H1 (cell line): Measurements from ENCODE around the gene PSMC5. TPM values are rescaled to one million over a fixed set of nuclear protein-coding genes. Genes with fewer than 3 reads are reported as not detected.
A peak's percentile ranks its signal among the peaks of the same experiment; 100 is the strongest.

Source experiments
- CTCF ChIA-PET: fragments of 300-600 bp; sonication (Branson Sonifier 250); formaldehyde crosslinking; loops from one replicate; lab custom pipeline; 2021; ENCODE audit not compliant: partially characterized antibody; lab: Charles Lee
- POLR2A ChIA-PET: fragments of 300-600 bp; sonication (Branson Sonifier 250); formaldehyde crosslinking; loops from one replicate; lab custom pipeline; 2021; ENCODE audit warnings: inconsistent platforms; ENCODE audit not compliant: partially characterized antibody; lab: Charles Lee
- DNase-seq, 2 experiments: peaks; one replicate each; pipeline versions ENCODE4 v3.0.0 to v3.0.0-alpha.2; 2010 to 2022; ENCODE audit warnings: low spot score in 2 of 2, low read depth in 1 of 2, mixed read lengths in 1 of 2
- FAIRE-seq: peaks from 2 replicates; lab custom pipeline; 2011; peaks lifted over from hg19 to GRCh38; lab: Jason Lieb, UNC
- H2AFZ ChIP-seq: 2 replicates; pipeline ENCODE4 v1.8.1; 2012; ENCODE audit warnings: low read length, inconsistent platforms
- H2AK5ac ChIP-seq: 2 replicates; pipeline ENCODE4 v1.6.1; 2013; ENCODE audit warnings: low read depth, low read length
- H2BK120ac ChIP-seq: replicated peaks from 2 replicates; pipeline ENCODE3; 2013; ENCODE audit warnings: low read depth, low read length, inconsistent platforms
- H2BK12ac ChIP-seq: 2 replicates; pipeline ENCODE4 v1.6.1; 2013; ENCODE audit warnings: low read depth, low read length
- H2BK15ac ChIP-seq: 2 replicates; pipeline ENCODE4 v1.6.1; 2013; ENCODE audit warnings: low read length
- H2BK20ac ChIP-seq: 2 replicates; pipeline ENCODE4 v1.6.1; 2013; ENCODE audit warnings: low read length
- H2BK5ac ChIP-seq: 2 replicates; pipeline ENCODE4 v1.6.1; 2013; ENCODE audit warnings: low read depth, low read length
- H3K14ac ChIP-seq: 2 replicates; pipeline ENCODE4 v1.6.1; 2013; ENCODE audit warnings: inconsistent platforms; ENCODE audit not compliant: insufficient read length
- H3K18ac ChIP-seq: 2 replicates; pipeline ENCODE4 v1.6.1; 2013; ENCODE audit warnings: low read length; ENCODE audit errors: extremely low read depth
- H3K23ac ChIP-seq: 2 replicates; pipeline ENCODE4 v1.6.1; 2013; ENCODE audit warnings: inconsistent platforms; ENCODE audit not compliant: insufficient read length
- H3K23me2 ChIP-seq: 2 replicates; pipeline ENCODE4 v1.6.1; 2013; ENCODE audit warnings: low read depth, low read length
- H3K27ac ChIP-seq: 2 replicates; pipeline ENCODE4 v1.6.1; 2011; ENCODE audit warnings: low read depth, low read length, inconsistent platforms
- H3K27me3 ChIP-seq, 4 experiments: replicated peaks in 1 of 4; 1 replicate in 1 of 4; 2 replicates in 3 of 4; pipeline versions ENCODE4 v1.6.1 to v1.8.1; 2011 to 2013; ENCODE audit warnings: low read length in 3 of 4, mild to moderate bottlenecking in 3 of 4, inconsistent platforms in 2 of 4, mixed read lengths in 2 of 4, moderate library complexity in 1 of 4; ENCODE audit not compliant: control insufficient read depth in 3 of 4, insufficient read depth in 3 of 4; ENCODE audit errors: extremely low read depth in 1 of 4
- H3K36me3 ChIP-seq, 4 experiments: 2 replicates each; pipeline versions ENCODE4 v1.6.1 to v1.8.1; 2011 to 2013; ENCODE audit warnings: mild to moderate bottlenecking in 4 of 4, low read length in 3 of 4, moderate library complexity in 2 of 4, control low read depth in 1 of 4, inconsistent platforms in 1 of 4; ENCODE audit not compliant: insufficient read depth in 4 of 4, control insufficient read depth in 2 of 4
- H3K4ac ChIP-seq: replicated peaks from 2 replicates; pipeline ENCODE3; 2013; ENCODE audit warnings: low read length, low read depth, mixed read lengths, inconsistent platforms; ENCODE audit not compliant: insufficient read length
- H3K4me1 ChIP-seq, 4 experiments: replicated peaks in 1 of 4; 1 replicate in 1 of 4; 2 replicates in 3 of 4; pipeline versions ENCODE4 v1.6.1 to v1.8.1; 2011 to 2013; ENCODE audit warnings: low read length in 3 of 4, inconsistent platforms in 2 of 4, mixed read lengths in 1 of 4; ENCODE audit not compliant: insufficient read depth in 4 of 4, control insufficient read depth in 3 of 4
- H3K4me2 ChIP-seq, 2 experiments: 2 replicates each; pipeline versions ENCODE4 v1.6.1 to v1.8.1; 2011 to 2013; ENCODE audit warnings: low read depth in 2 of 2, low read length in 2 of 2, control low read depth in 1 of 2, inconsistent platforms in 1 of 2, mild to moderate bottlenecking in 1 of 2; ENCODE audit not compliant: insufficient read depth in 1 of 2
- H3K4me3 ChIP-seq, 4 experiments: fragments of 200-600, 300-600 bp in 1 of 4; sonication (generic), shearing (Covaris generic), sonication (Bioruptor Twin) in 1 of 4; 2 replicates each; pipeline versions ENCODE4 v1.5.1 to v1.8.1; 2011 to 2016; ENCODE audit warnings: low read length in 4 of 4, low read depth in 3 of 4, control low read depth in 2 of 4, inconsistent platforms in 2 of 4, mild to moderate bottlenecking in 2 of 4, mixed read lengths in 1 of 4, moderate library complexity in 1 of 4; ENCODE audit not compliant: insufficient read depth in 2 of 4; ENCODE audit errors: extremely low read depth in 1 of 4
- H3K56ac ChIP-seq: replicated peaks from 2 replicates; pipeline ENCODE3; 2013; ENCODE audit warnings: low read depth, mild to moderate bottlenecking, mixed read lengths, low read length, inconsistent platforms; ENCODE audit not compliant: insufficient read length
- H3K79me1 ChIP-seq: 2 replicates; pipeline ENCODE4 v1.6.1; 2013; ENCODE audit warnings: low read depth, low read length, control low read depth
- H3K79me2 ChIP-seq, 2 experiments: 2 replicates each; pipeline versions ENCODE4 v1.6.1 to v1.8.1; 2012 to 2013; ENCODE audit warnings: low read length in 2 of 2, mild to moderate bottlenecking in 2 of 2, inconsistent platforms in 1 of 2; ENCODE audit not compliant: insufficient read depth in 2 of 2, control insufficient read depth in 1 of 2
- H3K9ac ChIP-seq, 4 experiments: replicated peaks in 1 of 4; 1 replicate in 1 of 4; 2 replicates in 3 of 4; pipeline versions ENCODE4 v1.6.1 to v1.8.1; 2011 to 2013; ENCODE audit warnings: low read depth in 3 of 4, low read length in 3 of 4, control low read depth in 2 of 4, mild to moderate bottlenecking in 2 of 4, moderate library complexity in 2 of 4, inconsistent platforms in 1 of 4; ENCODE audit errors: extremely low read depth in 1 of 4
- H3K9me3 ChIP-seq, 2 experiments: 2 replicates each; pipeline versions ENCODE4 v1.6.1 to v1.8.1; 2012 to 2013; ENCODE audit warnings: mild to moderate bottlenecking in 2 of 2, moderate library complexity in 2 of 2, control low read depth in 1 of 2, inconsistent platforms in 1 of 2, low read depth in 1 of 2, low read length in 1 of 2, mixed read lengths in 1 of 2; ENCODE audit not compliant: insufficient read depth in 2 of 2
- H4K20me1 ChIP-seq, 2 experiments: replicated peaks in 1 of 2; 2 replicates each; pipeline versions ENCODE3 to v1.8.1; 2011 to 2013; ENCODE audit warnings: inconsistent platforms in 2 of 2, low read length in 2 of 2, mild to moderate bottlenecking in 1 of 2; ENCODE audit not compliant: insufficient read depth in 2 of 2, control insufficient read depth in 1 of 2
- H4K5ac ChIP-seq: 2 replicates; pipeline ENCODE4 v1.6.1; 2013; ENCODE audit warnings: low read length, low read depth, mixed read lengths, inconsistent platforms; ENCODE audit not compliant: insufficient read length
- H4K8ac ChIP-seq: 2 replicates; pipeline ENCODE4 v1.8.0; 2013; ENCODE audit warnings: mild to moderate bottlenecking, moderate library complexity, low read length, inconsistent platforms; ENCODE audit not compliant: insufficient read depth; ENCODE audit errors: extremely low read depth
- H4K91ac ChIP-seq: replicated peaks from 2 replicates; pipeline ENCODE3; 2013; ENCODE audit warnings: low read length, mixed read lengths, inconsistent platforms; ENCODE audit not compliant: insufficient read length
- BCL11A ChIP-seq, 2 experiments: IDR thresholded peaks; one replicate each; pipeline ENCODE4 v1.6.1; 2011; ENCODE audit warnings: low read depth in 2 of 2, low read length in 2 of 2, mild to moderate bottlenecking in 2 of 2
- BRCA1 ChIP-seq: IDR thresholded peaks from 2 replicates; pipeline ENCODE4 v1.6.1; 2012; ENCODE audit warnings: low read depth, low read length, improper control_type of control experiment
- CBX5 ChIP-seq: fragments of 300-800, 300-1000 bp; sonication (generic); IDR thresholded peaks from 2 replicates; pipeline ENCODE4 v1.7.1; 2016; ENCODE audit warnings: antibody characterized with exemption, low read length, low read depth
- CEBPB ChIP-seq: IDR thresholded peaks from 2 replicates; pipeline ENCODE4 v1.6.1; 2012; ENCODE audit warnings: low read depth, low read length
- CREB1 ChIP-seq: IDR thresholded peaks from 2 replicates; pipeline ENCODE4 v1.6.1; 2012; ENCODE audit warnings: inconsistent platforms
- TAF1 ChIP-seq: IDR thresholded peaks from 2 replicates; pipeline ENCODE4 v1.6.1; 2011; ENCODE audit warnings: mild to moderate bottlenecking, low read depth, low read length
- WGBS, 2 experiments: shearing (Covaris generic) in 1 of 2; methylation state at CpG; one replicate each; pipeline versions ENCODE4 v1.1.6 to v1.1.7; 2013 to 2015; ENCODE audit warnings: low lambda C conversion rate in 2 of 2, mixed read lengths in 2 of 2, inconsistent platforms in 1 of 2, low coverage in 1 of 2, missing lambda C conversion rate in 1 of 2; ENCODE audit not compliant: insufficient replicate concordance in 2 of 2, insufficient coverage in 1 of 2, insufficient read length in 1 of 2; ENCODE audit errors: extremely low coverage in 1 of 2, missing lambda C conversion rate in 1 of 2; 5-methylcytosine and 5-hydroxymethylcytosine counted together
- polyA plus RNA-seq, 7 experiments: library from polyadenylated mRNA; depleted of rRNA in 3 of 7; stranded (reverse) in 5 of 7; unstranded in 2 of 7; fragments of >200 nt in 5 of 7; fragments of 200-250 nt in 2 of 7; gene quantifications; 1 replicate in 5 of 7; 2 replicates in 1 of 7; 4 replicates in 1 of 7; pipeline versions ENCODE4 v1.2.1 to v1.2.3, GENCODE V29; 2011 to 2013; ENCODE audit warnings: missing spikeins in 2 of 7, mixed read lengths in 2 of 7
- total RNA-seq: library from RNA; stranded (reverse); fragmentation: NEBNext Ultra II Directional; extraction: Animal tissue kit (Norgen Biotek cat#: 25700); gene quantifications from 2 replicates; pipeline ENCODE4 v1.2.1, GENCODE V29; 2021
- TF ChIP-seq, protein P1 (sequence below): IDR thresholded peaks from 2 replicates; pipeline ENCODE4 v1.6.1; 2011; ENCODE audit warnings: low read length, improper control_type of control experiment

PSMC5 gene
- total and polyA plus RNA-seq, 2 of the 8 experiments (the other 6 are each of a cell fraction or from before 2014, with no cell fraction given): 172 to 180 TPM

DNA sequence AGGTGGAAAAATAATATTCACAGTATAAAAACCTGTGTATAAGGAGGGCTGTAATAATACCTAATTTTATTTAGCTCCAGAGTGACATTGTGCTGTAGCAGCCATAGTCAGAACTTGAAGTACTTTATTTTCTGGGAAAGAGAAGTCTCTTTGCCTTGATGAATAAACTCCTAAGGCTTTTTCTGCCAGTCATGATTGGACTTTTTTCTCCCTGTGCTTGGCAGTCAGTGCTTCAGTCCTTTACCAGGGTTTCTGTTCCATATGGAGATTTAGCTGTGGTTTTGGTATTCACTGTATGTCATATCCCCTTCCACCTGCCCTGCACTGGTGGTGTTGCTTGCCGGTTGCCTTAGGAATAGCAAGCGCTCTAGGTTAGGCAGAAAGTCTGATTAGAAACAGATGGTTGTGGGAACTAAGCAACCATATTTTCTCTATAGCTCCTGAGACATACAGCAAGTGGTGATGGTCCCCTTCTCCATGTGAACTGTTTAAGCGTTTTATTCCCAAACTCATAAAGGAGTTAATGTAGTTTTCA lies 28.6 kb upstream of the PSMC5 start:
- Histone ChIP-seq H2BK15ac (no peak overlapping the region), H2BK20ac (no peak overlapping the region), H2AK5ac (no peak overlapping the region), H3K23ac (no peak overlapping the region), H3K4ac (no peak overlapping the region), H4K91ac (no peak overlapping the region), H3K23me2 (no peaks in the 10 kb centered on the region), H3K4me2 (no peak overlapping the region), H3K56ac (no peak overlapping the region), H4K5ac (no peak overlapping the region), H4K8ac (no peak overlapping the region), H3K9ac (no peak overlapping the region), H2BK5ac (no peak overlapping the region), H3K14ac (no peak overlapping the region), H3K4me1 (no peaks in the 10 kb centered on the region), H3K9me3 (no peaks in the 10 kb centered on the region), H4K20me1 (peaks cover 2% of the 10 kb centered on the region in 2 experiments), H3K36me3 (peaks cover 43 to 98% (median 76%) of the 10 kb centered on the region in 4 experiments), H3K79me1 (no peaks in the 10 kb centered on the region), H3K4me3 (no peak overlapping the region), H3K18ac (no peak overlapping the region), H3K27me3 (no peaks in the 10 kb centered on the region), H2BK120ac (no peak overlapping the region), H2AFZ (no peak overlapping the region), H3K27ac (no peak overlapping the region), H3K79me2 (peaks cover 0 to 6% of the 10 kb centered on the region in 2 experiments; a peak in 2 of 4 replicates), H2BK12ac (no peak overlapping the region)
- ChIA-PET CTCF (interaction anchor here (1.0 to 2.0 kb wide), 5 partner anchors 9 to 36 kb away, joined by 3 to 4 read pairs (median 3); no protein-coding TSS in a partner anchor), POLR2A (interaction anchor here (0.6 to 5.9 kb wide), 10 partner anchors 11 to 83 kb away, joined by 3 to 34 read pairs (median 4); partner anchors contain the start of genes CCDC47, DDX42 and GH2)
- TF ChIP-seq CREB1: no peak
- TF ChIP-seq BCL11A (IDR thresholded peaks at IDR 0.05; ENCODE audit: low read depth in 2 of 2, low read length in 2 of 2): no peak
- TF ChIP-seq BRCA1: no peak
- TF ChIP-seq CBX5: no peak
- no peak for TF ChIP-seq CEBPB
- no peak for TF ChIP-seq TAF1
- TF ChIP-seq, protein P1, sequence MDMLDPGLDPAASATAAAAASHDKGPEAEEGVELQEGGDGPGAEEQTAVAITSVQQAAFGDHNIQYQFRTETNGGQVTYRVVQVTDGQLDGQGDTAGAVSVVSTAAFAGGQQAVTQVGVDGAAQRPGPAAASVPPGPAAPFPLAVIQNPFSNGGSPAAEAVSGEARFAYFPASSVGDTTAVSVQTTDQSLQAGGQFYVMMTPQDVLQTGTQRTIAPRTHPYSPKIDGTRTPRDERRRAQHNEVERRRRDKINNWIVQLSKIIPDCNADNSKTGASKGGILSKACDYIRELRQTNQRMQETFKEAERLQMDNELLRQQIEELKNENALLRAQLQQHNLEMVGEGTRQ: no peak
- no peak for FAIRE-seq
- 92% methylated on average over 3 of the region's 3 CpGs; no CpG with 5 or more reads in 1 of the 2 experiments for WGBS, 2 experiments
- peak in 1 of 2 experiments; percentile 23 for DNase-seq
